GM21717 (cell line): ENCODE results near the gene FYB1.

Experiments
- ATAC-seq: cut with Tn5 transposase; IDR thresholded peaks from one replicate; pipeline ENCODE4 v1.9.1; 2021; ENCODE audit warnings: mild to moderate bottlenecking, moderate library complexity; ENCODE audit not compliant: unreplicated experiment

The FYB1 gene

GRCh38 chr5:39131210-39132127, 87.9 kb downstream of the FYB1 start:
- ATAC-seq: no peak

DNA sequence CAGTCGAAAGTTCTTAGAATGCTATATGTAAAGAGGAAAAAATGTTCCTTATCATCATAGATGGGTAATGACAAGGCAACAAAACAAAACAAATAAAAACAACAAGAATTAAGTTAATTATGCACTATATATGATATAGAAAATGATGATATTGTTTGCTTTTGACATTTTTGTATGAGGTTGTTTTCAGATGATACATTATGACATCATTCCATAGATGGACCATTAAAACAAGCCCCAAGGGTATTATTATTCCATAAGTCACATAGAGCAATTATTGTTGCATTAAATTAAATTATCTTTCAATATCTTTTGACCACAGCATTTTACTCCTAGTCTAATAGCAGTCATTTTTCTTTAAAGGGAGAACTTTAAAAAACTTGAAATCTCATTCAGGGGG, 88.6 kb downstream of the FYB1 start:
- ATAC-seq: no peak

DNA sequence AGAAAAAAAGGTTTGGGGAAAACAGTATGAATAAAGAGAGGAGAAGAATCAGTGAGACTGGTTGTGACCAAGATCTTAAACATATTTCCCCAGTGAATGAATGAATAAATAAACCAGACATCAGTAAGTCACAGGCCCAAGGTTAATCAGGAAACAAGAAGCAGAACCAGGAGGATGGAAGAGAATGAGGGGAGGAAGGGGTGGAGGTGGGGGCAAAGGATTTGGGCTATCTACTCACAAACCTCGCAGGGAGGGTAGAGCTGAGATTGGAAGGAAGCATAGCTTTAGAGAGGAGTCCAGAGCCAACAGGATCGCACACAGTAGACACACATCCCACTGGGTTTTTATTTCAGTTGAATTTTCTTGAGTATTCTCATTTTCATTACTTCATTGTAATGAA, 97.4 kb downstream of the FYB1 start:
- ATAC-seq: no peak

DNA sequence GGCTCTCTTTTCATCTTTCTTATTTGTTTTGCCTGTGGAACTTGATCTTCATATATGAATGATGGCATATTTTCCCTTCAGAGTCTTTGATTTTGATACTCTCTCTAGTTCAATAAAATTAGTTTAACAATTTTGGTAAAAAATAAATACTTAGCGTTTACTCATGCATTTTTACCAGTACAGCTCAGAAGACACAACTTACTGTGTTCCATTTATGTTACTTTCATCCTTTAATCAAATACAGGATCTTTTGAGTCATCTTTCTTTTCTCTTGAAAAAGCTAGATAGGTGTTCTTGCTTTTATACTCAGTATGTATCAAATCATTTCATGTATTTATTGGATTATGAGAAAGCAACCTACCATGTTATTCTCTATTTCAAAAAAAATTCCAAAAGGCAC, 98.0 kb downstream of the FYB1 start:
- no peak for ATAC-seq

DNA sequence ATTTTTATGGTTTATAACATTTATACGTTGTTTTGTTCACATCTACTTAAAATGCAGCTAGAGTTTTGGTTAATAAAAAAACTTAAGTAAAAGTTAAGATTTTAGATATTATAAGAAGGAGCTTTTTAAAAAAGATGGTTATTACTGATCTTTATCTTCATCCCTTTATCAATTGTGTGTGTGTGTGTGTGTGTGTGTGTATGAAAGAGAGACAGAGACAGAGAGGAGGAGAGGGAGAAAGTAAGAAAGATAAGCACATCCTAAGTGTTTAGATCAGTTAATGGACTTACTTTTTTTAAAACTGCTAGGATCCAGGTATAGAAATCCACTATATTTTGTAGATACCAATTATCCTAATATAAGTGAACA, 99.3 kb downstream of the FYB1 start:
- no peak for ATAC-seq

- no peak for ATAC-seq
These were observed 99.8 kb downstream of the FYB1 start for GRCh38 chr5:39119404-39120051.

DNA sequence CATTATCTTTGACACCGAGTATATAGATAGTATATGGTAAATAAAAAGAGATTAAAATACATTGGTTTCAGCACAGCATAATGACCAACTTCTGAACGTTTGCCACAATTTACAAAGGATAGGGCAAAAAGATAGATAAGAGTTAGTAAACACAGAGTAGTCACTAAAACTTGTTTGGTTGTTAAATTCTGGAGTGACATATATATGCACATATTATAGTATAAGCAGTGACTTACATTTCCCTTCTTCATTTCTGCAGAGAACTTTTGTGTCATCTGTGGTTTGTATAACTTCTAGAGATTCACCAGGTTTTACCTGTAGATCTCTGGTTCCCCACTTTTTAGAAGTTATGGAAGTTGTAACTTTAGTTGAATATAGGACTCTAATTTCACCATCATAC, 100.7 kb downstream of the FYB1 start:
- ATAC-seq: no peak

DNA sequence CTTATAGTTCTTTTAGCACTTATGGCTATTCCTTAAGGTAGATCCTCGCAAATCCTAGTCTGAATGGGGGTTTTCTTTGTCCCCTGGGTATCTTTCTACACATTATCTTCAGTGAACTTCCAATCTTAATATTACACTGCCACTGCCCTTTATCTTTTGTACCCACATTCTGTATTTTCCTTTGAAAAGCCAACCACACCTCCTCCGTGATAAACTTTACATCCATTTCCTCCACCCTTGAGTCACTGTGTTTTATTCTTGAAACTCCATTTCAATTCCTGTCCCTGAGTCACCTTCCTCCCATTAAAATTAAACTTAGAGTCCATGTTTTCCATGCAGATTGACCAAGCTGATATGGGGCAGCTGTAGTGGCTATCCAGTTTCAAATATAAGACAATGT, 102.0 kb downstream of the FYB1 start:
- ATAC-seq: no peak

- ATAC-seq: no peak
These were observed 102.8 kb downstream of the FYB1 start for GRCh38 chr5:39116344-39117170.

DNA sequence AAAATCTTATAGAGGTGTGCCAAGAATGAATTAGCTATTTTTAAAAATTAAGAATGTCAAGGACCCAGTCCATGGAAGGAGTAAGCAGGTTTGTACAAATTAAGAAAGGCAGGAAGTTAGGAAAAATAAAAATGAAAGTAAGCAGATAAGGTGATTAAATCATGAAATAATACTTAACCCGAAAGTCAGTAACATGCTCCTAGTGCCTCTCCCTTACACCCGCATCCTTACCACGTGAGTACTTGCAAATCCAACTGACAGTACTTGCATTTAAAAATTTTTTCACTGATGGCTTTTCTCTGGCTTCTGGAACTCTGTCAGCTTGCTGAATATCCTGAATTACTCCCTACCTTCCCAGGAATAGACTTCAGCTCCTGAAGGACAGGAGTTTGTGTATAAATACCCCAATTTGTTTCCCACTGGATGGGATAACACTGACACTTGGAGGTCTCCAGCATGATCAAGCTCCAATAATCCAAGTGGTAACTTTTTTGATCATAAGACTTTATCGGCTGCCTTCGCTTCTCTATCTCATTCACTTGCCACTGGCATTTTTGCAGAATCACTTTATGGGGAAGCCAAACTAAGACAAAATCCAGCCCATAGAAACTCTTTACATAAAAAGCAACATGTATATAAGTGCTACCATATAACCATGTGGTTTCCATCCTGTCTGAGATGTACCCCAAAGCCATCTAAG, 103.6 kb downstream of the FYB1 start:
- ATAC-seq: no peak

DNA sequence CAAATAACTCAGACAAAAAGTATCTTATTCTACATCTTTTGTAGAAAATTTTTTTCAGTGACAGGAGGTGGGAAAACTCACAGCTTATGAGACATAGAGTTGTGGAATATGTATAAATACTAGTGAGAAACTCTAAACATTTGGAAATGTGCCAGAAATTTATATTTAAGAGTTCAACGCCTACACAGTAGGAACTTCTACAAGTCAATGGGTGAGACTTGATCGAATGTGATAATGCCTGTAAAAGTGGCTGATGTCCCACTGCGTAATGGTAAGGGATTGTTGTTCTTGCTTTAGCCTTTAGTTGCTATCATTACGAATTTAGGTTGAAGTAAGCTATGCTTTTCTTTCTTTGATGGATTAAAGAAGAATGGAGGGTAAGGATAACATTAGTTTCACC, 105.2 kb downstream of the FYB1 start:
- no peak for ATAC-seq

GRCh38 chr5:39113354-39113953, 105.9 kb downstream of the FYB1 start:
- ATAC-seq: no peak

DNA sequence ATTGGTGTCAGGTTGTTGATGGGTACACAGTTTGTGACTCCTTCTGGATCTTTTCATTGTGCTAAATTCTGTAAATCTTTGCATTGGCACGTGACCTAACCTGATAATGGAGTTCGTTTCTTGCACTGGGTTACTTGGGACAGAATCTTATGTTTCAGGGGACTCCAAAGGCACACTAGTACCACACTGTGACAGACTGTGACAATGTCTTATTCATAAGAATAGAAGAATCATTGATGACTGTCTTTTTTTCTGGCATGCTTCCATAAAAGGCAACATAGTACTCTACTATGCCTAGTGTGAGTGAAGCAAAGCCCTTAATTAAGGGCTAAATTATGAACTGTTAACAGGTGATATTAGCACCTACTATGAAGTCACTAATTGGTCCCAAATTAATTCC, 109.8 kb downstream of the FYB1 start:
- ATAC-seq: no peak

- no peak for ATAC-seq
These were observed 110.4 kb downstream of the FYB1 start for GRCh38 chr5:39108987-39109386.

DNA sequence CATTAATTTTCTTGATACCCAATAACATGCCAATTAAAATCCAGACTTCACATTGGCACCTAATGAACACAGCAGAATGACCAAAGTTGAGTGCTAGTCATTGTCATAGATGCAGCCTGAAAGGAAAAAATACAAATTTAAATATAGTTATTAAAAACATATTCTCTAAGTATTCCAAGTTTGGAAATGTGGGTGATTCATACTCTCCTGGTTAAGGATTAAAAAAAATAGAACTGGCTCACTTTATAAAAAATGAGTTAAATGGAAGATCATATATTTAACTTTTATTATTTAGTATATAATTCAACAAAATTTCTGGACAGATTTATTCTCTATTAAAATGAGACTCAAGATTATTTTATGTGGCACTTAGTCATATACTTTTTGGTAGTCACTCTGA, 112.0 kb downstream of the FYB1 start:
- ATAC-seq: no peak

DNA sequence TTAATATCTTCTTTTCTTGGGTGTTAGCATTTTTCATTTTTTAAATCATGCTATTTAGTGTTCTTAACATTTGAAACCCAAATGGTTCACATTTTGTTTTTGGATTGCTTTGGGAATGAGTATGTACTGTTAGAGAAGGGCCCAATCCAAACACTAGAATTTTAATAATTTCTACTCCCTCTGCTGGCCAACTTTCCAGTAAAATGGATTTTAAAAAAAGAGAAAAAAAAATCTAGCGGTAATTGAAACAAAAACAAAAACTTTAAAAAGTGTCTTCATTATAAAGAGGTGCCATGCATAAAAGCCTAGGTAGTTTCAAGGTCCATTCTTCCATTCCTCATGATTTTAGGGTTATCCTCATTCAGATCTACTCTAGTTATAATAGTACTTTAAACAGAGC, 113.0 kb downstream of the FYB1 start:
- ATAC-seq: no peak

GRCh38 chr5:39104221-39104620, 115.1 kb downstream of the FYB1 start:
- ATAC-seq: no peak

DNA sequence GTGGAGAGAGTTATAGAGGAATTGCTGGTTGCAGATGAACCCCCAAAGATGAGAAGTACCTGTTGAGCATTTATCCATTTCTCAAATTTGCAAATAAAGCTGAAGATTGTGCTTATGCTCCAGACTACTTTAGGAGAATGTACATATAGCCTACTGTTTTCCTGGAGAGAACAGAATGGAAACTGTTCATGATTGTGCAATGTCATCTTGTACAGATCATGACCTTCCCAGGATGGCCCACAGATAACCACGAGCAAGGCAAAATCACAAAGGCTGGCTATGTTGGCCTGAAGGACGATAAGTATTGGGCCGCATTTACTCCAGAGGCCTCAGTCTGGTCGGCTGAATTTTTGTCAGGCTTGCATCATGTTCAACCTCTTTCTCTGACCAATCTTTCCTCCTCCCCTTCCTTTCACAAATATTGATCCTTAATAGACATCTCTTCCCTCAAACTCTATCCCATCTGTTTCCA, 116.6 kb downstream of the FYB1 start:
- no peak for ATAC-seq

- no peak for ATAC-seq
These were observed 118.4 kb downstream of the FYB1 start for GRCh38 chr5:39100851-39101396.

DNA sequence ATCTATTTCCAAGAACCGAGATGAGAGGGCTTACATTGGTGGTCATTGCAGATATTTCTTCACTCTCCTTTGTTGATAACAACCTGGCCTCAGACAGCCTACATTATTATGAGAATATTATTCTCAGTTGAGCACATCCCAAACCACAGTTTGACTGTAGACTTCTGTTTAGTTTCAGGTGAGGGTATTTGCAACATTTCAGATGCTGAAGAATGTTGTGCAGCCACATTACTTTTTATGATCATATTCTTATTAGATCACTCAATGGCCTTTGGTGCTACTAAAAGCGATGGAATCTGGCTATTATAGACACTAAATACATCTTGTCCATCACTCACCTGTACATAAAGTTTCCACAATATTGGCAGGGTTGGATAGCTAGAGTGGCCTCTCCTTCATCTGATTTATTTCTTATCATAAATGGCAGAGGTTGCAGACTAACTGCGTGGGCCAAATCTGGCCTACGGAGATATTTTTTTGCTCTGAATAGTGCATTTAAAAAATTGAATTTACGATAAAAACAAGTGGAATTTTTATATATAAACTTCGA, 119.0 kb downstream of the FYB1 start:
- no peak for ATAC-seq
